Stimulated activated CD8-positive, alpha-beta memory T cell treated with anti-CD3 and anti-CD28 coated beads, Interleukin-12 subunit alpha, Interleukin-12 subunit beta, amount 100 ng/mL, for 4 hours (primary cell): ENCODE measurements around the gene TMEM59.

Experiments used
- DNase-seq: peaks from one replicate; pipeline ENCODE4 v3.0.0-alpha.2; 2020; ENCODE audit warnings: low read depth

Gene TMEM59

GRCh38 chr1:53982034-53982762, 70.8 kb downstream of the TMEM59 start:
- no peak for DNase-seq

GRCh38 chr1:53981220-53981619, 71.8 kb downstream of the TMEM59 start:
- DNase-seq, result no peak

GRCh38 chr1:53979712-53980450, 73.1 kb downstream of the TMEM59 start:
- DNase-seq, result no peak
